Measurements from ENCODE around the gene IDH1. TPM values are rescaled to one million over a fixed set of nuclear protein-coding genes. Genes with fewer than 3 reads are reported as not detected.

IDH1 gene
- total and polyA plus RNA-seq, 2 of the 8 experiments (the other 6 are each of a cell fraction or from before 2014, with no cell fraction given) = 174 to 398 TPM

DNA sequence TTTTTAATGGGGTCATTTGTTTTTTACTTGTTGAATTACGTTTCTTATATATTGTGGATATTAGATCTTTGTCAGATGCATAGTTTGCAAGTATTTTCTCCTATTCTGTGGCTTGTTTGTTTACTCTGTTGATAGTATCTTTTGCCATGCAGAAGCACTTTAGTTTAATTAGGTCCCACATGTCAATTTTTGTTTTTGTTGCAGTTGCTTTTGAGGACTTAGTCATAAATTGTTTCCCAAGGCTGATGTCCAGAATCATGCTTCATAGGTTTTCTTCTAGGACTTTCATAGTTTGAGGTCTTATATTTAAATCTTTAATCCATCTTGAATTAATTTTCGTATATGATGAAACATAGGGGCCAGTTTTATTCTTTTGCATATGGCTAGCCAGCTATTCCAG, 24.4 kb upstream of the IDH1 start:
- no peak overlapping the region for H2BK15ac ChIP-seq (ENCODE audit: low read length)
- no peak overlapping the region for H2BK12ac ChIP-seq (ENCODE audit: low read depth, low read length)
- H3K9me3 ChIP-seq (ENCODE audit: insufficient read depth in 2 of 2, low read depth in 1 of 2, low read length in 1 of 2) = no peaks in the 10 kb centered on the region
- H2BK20ac ChIP-seq (ENCODE audit: low read length) = no peak overlapping the region
- TF ChIP-seq TAF7 (optimal IDR thresholded peaks at IDR 0.05; ENCODE audit: borderline replicate concordance, low read depth, low read length) = no peak
- TF ChIP-seq SIN3A (conservative IDR thresholded peaks at IDR 0.05 in 1 of 2, IDR thresholded peaks at IDR 0.05 in 1 of 2; ENCODE audit: low read depth in 1 of 2, low read length in 2 of 2) = no peak
- FAIRE-seq (no peak), DNase-seq (ENCODE audit: low read depth in 1 of 2, low spot score in 2 of 2) (no peak)
- peaks cover 0 to 8% of the 10 kb centered on the region in 2 experiments for H4K20me1 ChIP-seq (replicated peaks in 1 of 2; ENCODE audit: control insufficient read depth in 1 of 2, insufficient read depth in 2 of 2, low read length in 2 of 2)
- no peak overlapping the region for H3K4ac ChIP-seq (replicated peaks; ENCODE audit: insufficient read length, low read depth, low read length)
- no peak overlapping the region for H3K27ac ChIP-seq (ENCODE audit: low read depth, low read length)
- no peak overlapping the region for H2BK5ac ChIP-seq (ENCODE audit: low read depth, low read length)
- no peak overlapping the region for H3K9ac ChIP-seq (replicated peaks in 1 of 4; ENCODE audit: extremely low read depth in 1 of 4, low read depth in 3 of 4, low read length in 3 of 4)
- no peak overlapping the region for H3K18ac ChIP-seq (ENCODE audit: extremely low read depth, low read length)
- ChIA-PET POLR2A (ENCODE audit: partially characterized antibody) (interaction anchor here (1.3 kb wide), 1 partner anchor 12 kb away, joined by 5 read pairs; no protein-coding TSS in a partner anchor), CTCF (ENCODE audit: partially characterized antibody) (interaction anchor here (0.5 to 0.9 kb wide), 2 partner anchors 104 to 554 kb away, joined by 3 read pairs; no protein-coding TSS in a partner anchor)
- H3K27me3 ChIP-seq (replicated peaks in 1 of 4; ENCODE audit: control insufficient read depth in 3 of 4, extremely low read depth in 1 of 4, insufficient read depth in 3 of 4, low read length in 3 of 4) = no peaks in the 10 kb centered on the region
- H4K91ac ChIP-seq (replicated peaks; ENCODE audit: insufficient read length, low read length) = no peak overlapping the region
- no peak overlapping the region for H3K23ac ChIP-seq (ENCODE audit: insufficient read length)
- H4K5ac ChIP-seq (ENCODE audit: insufficient read length, low read depth, low read length) = no peak overlapping the region
- H2AFZ ChIP-seq (ENCODE audit: low read length) = no peak overlapping the region
- H3K4me2 ChIP-seq (ENCODE audit: insufficient read depth in 1 of 2, low read depth in 2 of 2, low read length in 2 of 2) = no peak overlapping the region
- H3K4me3 ChIP-seq (ENCODE audit: extremely low read depth in 1 of 4, insufficient read depth in 2 of 4, low read depth in 3 of 4, low read length in 4 of 4) = no peak overlapping the region
- no peak overlapping the region for H3K14ac ChIP-seq (ENCODE audit: insufficient read length)
- H3K36me3 ChIP-seq (ENCODE audit: control insufficient read depth in 2 of 4, insufficient read depth in 4 of 4, low read length in 3 of 4) = peaks cover 11 to 78% (median 49%) of the 10 kb centered on the region in 4 experiments
- no peak overlapping the region for H2BK120ac ChIP-seq (replicated peaks; ENCODE audit: low read depth, low read length)
- peaks cover 3% of the 10 kb centered on the region; the same call in 1 of the 2 replicates for H3K79me1 ChIP-seq (ENCODE audit: low read depth, low read length)
- H3K79me2 ChIP-seq (ENCODE audit: control insufficient read depth in 1 of 2, insufficient read depth in 2 of 2, low read length in 2 of 2) = no peaks in the 10 kb centered on the region
- no peaks in the 10 kb centered on the region for H3K4me1 ChIP-seq (replicated peaks in 1 of 4; ENCODE audit: control insufficient read depth in 3 of 4, insufficient read depth in 4 of 4, low read length in 3 of 4)
- H4K8ac ChIP-seq (ENCODE audit: extremely low read depth, insufficient read depth, low read length) = no peak overlapping the region
- no peak overlapping the region for H2AK5ac ChIP-seq (ENCODE audit: low read depth, low read length)
- no peaks in the 10 kb centered on the region for H3K23me2 ChIP-seq (ENCODE audit: low read depth, low read length)
- H3K56ac ChIP-seq (replicated peaks; ENCODE audit: insufficient read length, low read depth, low read length) = no peak overlapping the region
- WGBS, 2 experiments (ENCODE audit: extremely low coverage in 1 of 2, insufficient coverage in 1 of 2, insufficient read length in 1 of 2, insufficient replicate concordance in 2 of 2, low coverage in 1 of 2, low lambda C conversion rate in 2 of 2, missing lambda C conversion rate in 1 of 2) = 89% methylated on average over 2 of the region's 2 CpGs; no CpG with 5 or more reads in 1 of the 2 experiments

Data from H1 (cell line).